Gastrocnemius medialis (tissue), 4 donors: ENCODE measurements around the gene JAKMIP1. TPM values are rescaled to one million over a fixed set of nuclear protein-coding genes. Genes with fewer than 3 reads are reported as not detected.

Source experiments
- ATAC-seq, 2 donors: fragments of 150-250 bp; one replicate each; pipeline ENCODE4 v1.9.1; 2016
- DNase-seq, 2 donors: peaks; one replicate each; pipeline ENCODE4 v3.0.0-alpha.2; 2019
- H3K27ac ChIP-seq, 4 donors: fragments of 200-600 bp; sonication (generic); 1 replicate in 1 of 4; 2 replicates in 3 of 4; pipeline ENCODE4 v1.5.1; 2016 to 2018; ENCODE audit warnings: mild to moderate bottlenecking in 2 of 4, moderate library complexity in 1 of 4
- H3K27me3 ChIP-seq, 3 donors: fragments of 200-600 bp; sonication (generic) in 2 of 3; 1 replicate in 1 of 3; 2 replicates in 2 of 3; pipeline versions ENCODE4 v1.5.1 to v1.6.0; 2016 to 2019; ENCODE audit warnings: mild to moderate bottlenecking in 1 of 3, moderate library complexity in 1 of 3
- H3K36me3 ChIP-seq, 2 donors: fragments of 200-600 bp; sonication (generic) in 1 of 2; one replicate each; pipeline ENCODE4 v1.5.1; 2017 to 2018
- H3K4me1 ChIP-seq, 2 donors: fragments of 200-600 bp; sonication (generic) in 1 of 2; one replicate each; pipeline ENCODE4 v1.5.1; 2016 to 2017; ENCODE audit warnings: mild to moderate bottlenecking in 2 of 2
- H3K4me3 ChIP-seq, 4 donors: fragments of 200-600 bp; sonication (generic) in 3 of 4; 1 replicate in 1 of 4; 2 replicates in 3 of 4; pipeline ENCODE4 v1.5.1; 2016 to 2019; ENCODE audit warnings: mild to moderate bottlenecking in 2 of 4
- H3K9me3 ChIP-seq, 3 donors: fragments of 200-600 bp; sonication (generic) in 2 of 3; 1 replicate in 1 of 3; 2 replicates in 2 of 3; pipeline ENCODE4 v1.5.1; 2016 to 2019
- CTCF ChIP-seq, 5 experiments: fragments of 450-650 bp in 3 of 5; fragments of 200-600 bp in 2 of 5; sonication (generic) in 2 of 5; IDR thresholded peaks in 4 of 5; conservative IDR thresholded peaks in 1 of 5; 1 replicate in 4 of 5; 2 replicates in 1 of 5; pipeline ENCODE4 v1.5.1; 2016 to 2019; ENCODE audit warnings: antibody characterized with exemption in 5 of 5, mild to moderate bottlenecking in 3 of 5, moderate library complexity in 3 of 5
- POLR2A ChIP-seq, 2 donors: fragments of 450-650 bp; IDR thresholded peaks; one replicate each; pipeline ENCODE4 v1.6.1; 2017; ENCODE audit warnings: antibody characterized with exemption in 2 of 2, mild to moderate bottlenecking in 2 of 2, moderate library complexity in 2 of 2
- in situ Hi-C, 4 donors: fragments of 200-750 bp; cut with MboI; loops; one replicate each; pipeline versions ENCODE4 v1.15.0 to v1.8.0; 2017; ENCODE audit warnings: low sequenced_read_pairs in 4 of 4
- intact Hi-C: fragments of 100-400 bp; cut with DNase I; formaldehyde crosslinking; loops from one replicate; pipeline ENCODE4 v1.15.1; 2023; ENCODE audit warnings: low total_unique reads
- total RNA-seq, 4 donors: library from RNA; depleted of rRNA; stranded (reverse); fragments of >200 nt; gene quantifications; one replicate each; pipeline versions ENCODE4 v1.1.0 to v1.2.3, GENCODE V29; 2016

Gene JAKMIP1
- total RNA-seq, 4 donors from 2014 or later: 0.62 TPM; not detected in 3

- Histone ChIP-seq H3K27ac (no peak overlapping the region), H3K27me3 (peaks cover 14 to 35% (median 18%) of the 10 kb centered on the region in 3 donors)
- no peak for ATAC-seq
Measured at GRCh38 chr4:6226506-6226905, 26.2 kb upstream of the JAKMIP1 start.

GRCh38 chr4:6225469-6225868 lies 25.1 kb upstream of the JAKMIP1 start:
- intact Hi-C loops: no loop called here
- no peaks in the 10 kb centered on the region for H3K36me3 ChIP-seq
- H3K4me3 ChIP-seq: no peak overlapping the region
- no peak for DNase-seq
- in situ Hi-C loops: no loop called here
- H3K4me1 ChIP-seq: no peaks in the 10 kb centered on the region
- H3K27me3 ChIP-seq: peaks cover 25 to 40% (median 26%) of the 10 kb centered on the region in 3 donors
- TF ChIP-seq POLR2A (IDR thresholded peaks at IDR 0.05) (no peak), CTCF (IDR thresholded peaks at IDR 0.05 in 4 of 5, conservative IDR thresholded peaks at IDR 0.05 in 1 of 5) (no peak)
- no peaks in the 10 kb centered on the region for H3K9me3 ChIP-seq
- H3K27ac ChIP-seq: no peak overlapping the region
- ATAC-seq: no peak

More at GRCh38 chr4:6226506-6226905, 26.2 kb upstream of the JAKMIP1 start:
- in situ Hi-C loops: no loop called here
- Histone ChIP-seq H3K9me3 (no peaks in the 10 kb centered on the region), H3K36me3 (no peaks in the 10 kb centered on the region), H3K4me3 (no peak overlapping the region), H3K4me1 (no peaks in the 10 kb centered on the region)
- TF ChIP-seq POLR2A (IDR thresholded peaks at IDR 0.05) (no peak), CTCF (IDR thresholded peaks at IDR 0.05 in 4 of 5, conservative IDR thresholded peaks at IDR 0.05 in 1 of 5) (no peak)
- no peak for DNase-seq
- intact Hi-C loops: no loop called here

GRCh38 chr4:6224735-6225134 lies 24.4 kb upstream of the JAKMIP1 start:
- peaks cover 26 to 40% (median 28%) of the 10 kb centered on the region in 3 donors for H3K27me3 ChIP-seq
- no peaks in the 10 kb centered on the region for H3K36me3 ChIP-seq
- DNase-seq: no peak
- H3K9me3 ChIP-seq: no peaks in the 10 kb centered on the region
- ATAC-seq: no peak
- in situ Hi-C loops: no loop called here
- no peak overlapping the region for H3K27ac ChIP-seq
- no peak for TF ChIP-seq POLR2A (IDR thresholded peaks at IDR 0.05)
- no peak for TF ChIP-seq CTCF (IDR thresholded peaks at IDR 0.05 in 4 of 5, conservative IDR thresholded peaks at IDR 0.05 in 1 of 5)
- H3K4me3 ChIP-seq: no peak overlapping the region
- intact Hi-C loops: no loop called here
- no peaks in the 10 kb centered on the region for H3K4me1 ChIP-seq

- no peaks in the 10 kb centered on the region for H3K9me3 ChIP-seq
- no peaks in the 10 kb centered on the region for H3K4me1 ChIP-seq
- H3K27ac ChIP-seq: no peak overlapping the region
- no peaks in the 10 kb centered on the region for H3K36me3 ChIP-seq
- no peak overlapping the region for H3K4me3 ChIP-seq
- no peak for DNase-seq
- ATAC-seq: no peak
- in situ Hi-C loops: no loop called here
- no peak for TF ChIP-seq CTCF (IDR thresholded peaks at IDR 0.05 in 4 of 5, conservative IDR thresholded peaks at IDR 0.05 in 1 of 5)
- peaks cover 26 to 42% (median 28%) of the 10 kb centered on the region in 3 donors for H3K27me3 ChIP-seq
- intact Hi-C loops: no loop called here
Measured at GRCh38 chr4:6222761-6223292, 22.5 kb upstream of the JAKMIP1 start.
